ELR (cell line): ENCODE results near the gene CREBRF.
"Not testable (repeated sequence)": the region's sequence is repeated elsewhere in the genome, so short reads cannot be mapped to it uniquely, and the experiment has no call there.

Experiments used
- DNase-seq: peaks from one replicate; pipeline ENCODE4 v3.0.0-alpha.2; 2015; ENCODE audit warnings: low read depth

Gene CREBRF

GRCh38 chr5:173090639-173091038 is 34.5 kb downstream of the CREBRF start:
- DNase-seq: no peak

- no peak for DNase-seq
These were observed 35.8 kb downstream of the CREBRF start for GRCh38 chr5:173091981-173092380.

- no peak for DNase-seq
These were observed 37.5 kb downstream of the CREBRF start for GRCh38 chr5:173093606-173094005.

GRCh38 chr5:173094012-173094661 is 38.0 kb downstream of the CREBRF start:
- DNase-seq: peak; percentile 51

GRCh38 chr5:173098787-173099186 is 42.6 kb downstream of the CREBRF start:
- DNase-seq: no peak

- no peak for DNase-seq
These were observed 43.3 kb downstream of the CREBRF start for GRCh38 chr5:173099461-173099860.

GRCh38 chr5:173101245-173101644 is 45.1 kb downstream of the CREBRF start:
- DNase-seq: no peak

GRCh38 chr5:173103411-173103810 is 47.3 kb downstream of the CREBRF start:
- no peak for DNase-seq

GRCh38 chr5:173108914-173109313 is 52.8 kb downstream of the CREBRF start:
- no peak for DNase-seq

GRCh38 chr5:173114536-173114935 is 58.4 kb downstream of the CREBRF start:
- no peak for DNase-seq

GRCh38 chr5:173119719-173120118 is 63.6 kb downstream of the CREBRF start:
- DNase-seq: no peak

GRCh38 chr5:173123416-173123815 is 67.3 kb downstream of the CREBRF start:
- DNase-seq: no peak

- not testable (repeated sequence) for DNase-seq
These were observed 76.0 kb downstream of the CREBRF start for GRCh38 chr5:173132166-173132565.

GRCh38 chr5:173138707-173139106 is 82.6 kb downstream of the CREBRF start:
- DNase-seq: no peak

- no peak for DNase-seq
These were observed 83.5 kb downstream of the CREBRF start for GRCh38 chr5:173139631-173140030.

GRCh38 chr5:173140769-173141168 is 84.6 kb downstream of the CREBRF start:
- no peak for DNase-seq

GRCh38 chr5:173143567-173143966 is 87.4 kb downstream of the CREBRF start:
- no peak for DNase-seq

GRCh38 chr5:173144200-173145176 is 88.3 kb downstream of the CREBRF start, which contains the start of gene BNIP1:
Gene BNIP1, plus strand, starts transcription at chr5:173144531. Its CDS starts 15 bp downstream, at chr5:173144546.
- DNase-seq: peak; percentile 95

- no peak for DNase-seq
These were observed 92.2 kb downstream of the CREBRF start for GRCh38 chr5:173148354-173148753.

- no peak for DNase-seq
These were observed 96.4 kb downstream of the CREBRF start for GRCh38 chr5:173152547-173152946.

GRCh38 chr5:173153842-173154241 is 97.7 kb downstream of the CREBRF start:
- no peak for DNase-seq

- not testable (repeated sequence) for DNase-seq
These were observed 98.5 kb downstream of the CREBRF start for GRCh38 chr5:173154619-173155018.

- DNase-seq: no peak
These were observed 99.8 kb downstream of the CREBRF start for GRCh38 chr5:173155912-173156311.
